NCI-H1105 treated with DMSO at 0.1 percent for 48 hours (cell line): ENCODE measurements around the gene ASIP.

Source experiments
- DNase-seq: peaks from one replicate; lab custom pipeline; 2025; lab: John Stamatoyannopoulos, UW

ASIP gene

GRCh38 chr20:34311118-34312023, 70.1 kb downstream of the ASIP start:
- peak; percentile 51 for DNase-seq

- peak; percentile 18 for DNase-seq
Observed at GRCh38 chr20:34312024-34312460, 70.8 kb downstream of the ASIP start.

- DNase-seq, result peak; percentile 90
Observed at GRCh38 chr20:34312544-34313217, 71.5 kb downstream of the ASIP start.

- DNase-seq, result no peak
Observed at GRCh38 chr20:34315236-34315635, 74.0 kb downstream of the ASIP start.

GRCh38 chr20:34316196-34316814, 75.1 kb downstream of the ASIP start:
- DNase-seq, result no peak
